IMR-90 (cell line): ENCODE results near the gene MYOCD. TPM values are rescaled to one million over a fixed set of nuclear protein-coding genes. Genes with fewer than 3 reads are reported as not detected.
A peak's percentile ranks its signal among the peaks of the same experiment; 100 is the strongest.

Source experiments
- ATAC-seq: fragments of 200-7000 bp; cut with Tn5 transposase; 2 replicates; pipeline ENCODE4 v1.9.1; 2020; ENCODE audit warnings: low read depth, mild to moderate bottlenecking, moderate library complexity
- BruUV-seq: library from RNA; stranded (reverse); fragments of 400-500 nt; replicated peaks from 2 replicates; lab custom pipeline; 2021; lab: Mats Ljungman, UMichigan
- CTCF ChIA-PET: fragments of 300-600 bp; formaldehyde crosslinking; extraction: SDS; loops from one replicate; lab custom pipeline; 2021; ENCODE audit warnings: antibody characterized with exemption; lab: Yijun Ruan, JAX
- POLR2A ChIA-PET: fragments of 300-600 bp; sonication (Branson Sonifier 250); formaldehyde crosslinking; loops from one replicate; lab custom pipeline; 2022; ENCODE audit warnings: antibody characterized with exemption; ENCODE audit not compliant: unreplicated experiment; lab: Charles Lee
- DNase-seq: peaks from one replicate; pipeline ENCODE4 v3.0.0; 2013
- H2AFZ ChIP-seq: replicated peaks from 2 replicates; pipeline ENCODE3; 2013; ENCODE audit warnings: low read length, mild to moderate bottlenecking; ENCODE audit not compliant: poor library complexity
- H2AK5ac ChIP-seq: 2 replicates; pipeline ENCODE4 v1.6.1; 2013; ENCODE audit warnings: low read depth, low read length, inconsistent platforms
- H2AK9ac ChIP-seq: replicated peaks from 2 replicates; pipeline ENCODE3; 2013; ENCODE audit warnings: mild to moderate bottlenecking, low read depth, low read length, moderate library complexity; ENCODE audit not compliant: poor library complexity
- H2BK120ac ChIP-seq: 2 replicates; pipeline ENCODE4 v1.6.1; 2013; ENCODE audit warnings: low read depth, low read length, inconsistent platforms
- H2BK15ac ChIP-seq: 3 replicates; pipeline ENCODE4 v1.6.1; 2013; ENCODE audit warnings: low read depth, low read length, inconsistent platforms
- H2BK20ac ChIP-seq: 2 replicates; pipeline ENCODE4 v1.6.1; 2013; ENCODE audit warnings: low read depth, mild to moderate bottlenecking, inconsistent platforms, low read length, moderate library complexity
- H2BK5ac ChIP-seq: 2 replicates; pipeline ENCODE4 v1.6.1; 2013; ENCODE audit warnings: mild to moderate bottlenecking, low read depth, low read length, inconsistent platforms; ENCODE audit not compliant: poor library complexity, severe bottlenecking
- H3K14ac ChIP-seq: replicated peaks from 2 replicates; pipeline ENCODE4 v1.6.1; 2013; ENCODE audit warnings: low read depth, low read length, inconsistent platforms
- H3K18ac ChIP-seq: 2 replicates; pipeline ENCODE4 v1.6.1; 2013; ENCODE audit warnings: low read depth, low read length, control low read depth
- H3K23ac ChIP-seq: 2 replicates; pipeline ENCODE4 v1.6.1; 2013; ENCODE audit warnings: low read depth, low read length, inconsistent platforms
- H3K27ac ChIP-seq: 2 replicates; pipeline ENCODE4 v1.5.1; 2013; ENCODE audit warnings: mild to moderate bottlenecking, control low read depth, low read length; ENCODE audit not compliant: insufficient read depth
- H3K27me3 ChIP-seq: 2 replicates; pipeline ENCODE4 v1.6.1; 2013; ENCODE audit warnings: low read length; ENCODE audit not compliant: control insufficient read depth, insufficient read depth
- H3K36me3 ChIP-seq: 2 replicates; pipeline ENCODE4 v1.6.1; 2013; ENCODE audit warnings: low read length, mixed read lengths; ENCODE audit not compliant: control insufficient read depth, insufficient read depth
- H3K4ac ChIP-seq: 2 replicates; pipeline ENCODE4 v1.6.1; 2013; ENCODE audit warnings: low read depth, low read length, inconsistent platforms
- H3K4me1 ChIP-seq: 2 replicates; pipeline ENCODE4 v1.6.1; 2013; ENCODE audit warnings: low read length, mixed read lengths; ENCODE audit not compliant: control insufficient read depth, insufficient read depth
- H3K4me2 ChIP-seq: 2 replicates; pipeline ENCODE4 v1.6.1; 2013; ENCODE audit warnings: low read depth, mild to moderate bottlenecking, control low read depth, low read length, moderate library complexity
- H3K4me3 ChIP-seq: 2 replicates; pipeline ENCODE4 v1.5.1; 2013; ENCODE audit warnings: low read depth, mild to moderate bottlenecking, control low read depth, low read length, moderate library complexity; ENCODE audit not compliant: insufficient read depth
- H3K56ac ChIP-seq: 2 replicates; pipeline ENCODE4 v1.6.1; 2013; ENCODE audit warnings: low read length, inconsistent platforms; ENCODE audit not compliant: insufficient read depth; ENCODE audit errors: extremely low read depth
- H3K79me1 ChIP-seq, 2 experiments: 2 replicates each; pipeline ENCODE4 v1.6.1; 2013; ENCODE audit warnings: low read length in 2 of 2, inconsistent platforms in 1 of 2, low read depth in 1 of 2
- H3K9ac ChIP-seq: 2 replicates; pipeline ENCODE4 v1.6.1; 2013; ENCODE audit warnings: low read depth, low read length, control low read depth
- H3K9me1 ChIP-seq: 2 replicates; pipeline ENCODE4 v1.6.1; 2013; ENCODE audit warnings: low read length, inconsistent platforms; ENCODE audit not compliant: insufficient read depth
- H3K9me3 ChIP-seq: 2 replicates; pipeline ENCODE4 v1.6.1; 2013; ENCODE audit warnings: low read length; ENCODE audit not compliant: control insufficient read depth, insufficient read depth
- H4K20me1 ChIP-seq: 2 replicates; pipeline ENCODE4 v1.6.1; 2013; ENCODE audit warnings: low read length, inconsistent platforms; ENCODE audit not compliant: insufficient read depth
- H4K5ac ChIP-seq: 2 replicates; pipeline ENCODE4 v1.6.1; 2013; ENCODE audit warnings: mild to moderate bottlenecking, low read depth, low read length, control low read depth
- H4K8ac ChIP-seq, 2 experiments: 2 replicates each; pipeline ENCODE4 v1.6.1; 2013; ENCODE audit warnings: low read depth in 2 of 2, low read length in 2 of 2, control low read depth in 1 of 2, inconsistent platforms in 1 of 2
- H4K91ac ChIP-seq: 2 replicates; pipeline ENCODE4 v1.6.1; 2013; ENCODE audit warnings: low read depth, low read length, inconsistent platforms; ENCODE audit not compliant: insufficient read depth
- CEBPB ChIP-seq: IDR thresholded peaks from 2 replicates; pipeline ENCODE4 v1.6.1; 2012; ENCODE audit warnings: low read depth, low read length, improper control_type of control experiment
- CHD1 ChIP-seq: IDR thresholded peaks from 2 replicates; pipeline ENCODE4 v1.6.1; 2012; ENCODE audit warnings: low read depth, low read length, improper control_type of control experiment
- CTCF ChIP-seq: conservative IDR thresholded peaks from 2 replicates; pipeline ENCODE4 v1.5.1; 2012; ENCODE audit warnings: mild to moderate bottlenecking, low read depth, low read length, improper control_type of control experiment
- FOS ChIP-seq: fragments of 150-350 bp; IDR thresholded peaks from 2 replicates; pipeline ENCODE4 v1.6.1; 2016; ENCODE audit warnings: low read depth, low read length
- POLR2A ChIP-seq: IDR thresholded peaks from 2 replicates; pipeline ENCODE4 v1.6.1; 2012; ENCODE audit warnings: mild to moderate bottlenecking, low read depth, low read length
- RFX5 ChIP-seq: IDR thresholded peaks from 2 replicates; pipeline ENCODE4 v1.8.0; 2012; ENCODE audit warnings: low read depth, mild to moderate bottlenecking, low read length, moderate library complexity
- USF2 ChIP-seq: fragments of 150-350 bp; IDR thresholded peaks from 2 replicates; pipeline ENCODE4 v1.6.1; 2017; ENCODE audit warnings: mild to moderate bottlenecking, antibody characterized with exemption, low read length, low read depth
- WGBS, 2 experiments: methylation state at CpG; one replicate each; pipeline versions ENCODE4 v1.1.5 to v1.1.7; 2013; ENCODE audit warnings: missing lambda C conversion rate in 2 of 2; ENCODE audit not compliant: insufficient read length in 1 of 2; ENCODE audit errors: extremely low coverage in 2 of 2; 5-methylcytosine and 5-hydroxymethylcytosine counted together
- dilution Hi-C: fragments of 300-500 bp; cut with HindIII; formaldehyde crosslinking; loops from one replicate; pipeline ENCODE4 v1.14.3; 2018; ENCODE audit warnings: low sequenced_read_pairs; ENCODE audit not compliant: unreplicated experiment
- in situ Hi-C: fragments of 300-500 bp; cut with MboI; formaldehyde crosslinking; loops from 3 replicates; pipeline ENCODE4 v1.14.3; 2019; ENCODE audit warnings: low sequenced_read_pairs, inconsistent platforms, mixed read lengths
- intact Hi-C: fragments of 100-400 bp; cut with micrococcal nuclease; formaldehyde crosslinking; loops from 2 replicates; pipeline ENCODE4 v1.10.0; 2022
- polyA plus RNA-seq, 3 experiments: library from polyadenylated mRNA; depleted of rRNA; stranded (reverse); fragments of >200 nt; gene quantifications; 2 replicates each; pipeline ENCODE4 v1.2.3, GENCODE V29; 2012; ENCODE audit warnings: low replicate concordance in 1 of 3
- total RNA-seq: library from RNA; depleted of rRNA; stranded (reverse); fragments of >200 nt; gene quantifications from 2 replicates; pipeline ENCODE4 v1.2.3, GENCODE V29; 2012

The MYOCD gene
- total and polyA plus RNA-seq, 2 of the 4 experiments (the other 2 are of a cell fraction): 10.6 to 20.1 TPM

GRCh38 chr17:12631076-12631475 is 34.6 kb upstream of the MYOCD start:
- Histone ChIP-seq H2AFZ (no peak overlapping the region), H3K56ac (no peak overlapping the region), H4K20me1 (no peaks in the 10 kb centered on the region), H3K14ac (0 out of 2 replicates have a peak overlapping the region, but pooled peaks have one; percentile 34), H3K27ac (no peak overlapping the region), H3K27me3 (no peaks in the 10 kb centered on the region), H2BK20ac (peak overlapping the region; percentile 95), H3K4me2 (no peak overlapping the region), H3K36me3 (no peaks in the 10 kb centered on the region), H3K9me1 (no peaks in the 10 kb centered on the region), H3K9me3 (no peaks in the 10 kb centered on the region), H4K91ac (peak overlapping the region; percentile 44; the same call in 1 of the 2 replicates), H3K4me1 (peaks cover 8% of the 10 kb centered on the region), H3K4me3 (no peak overlapping the region), H2BK5ac (peak overlapping the region; percentile 35), H3K79me1 (peaks cover 0 to 4% of the 10 kb centered on the region in 2 experiments; a peak in 1 of 4 replicates), H2BK15ac (peak overlapping the region; percentile 95; the same call in 2 of the 3 replicates), H2AK9ac (no peak overlapping the region), H4K8ac (peak overlapping the region; percentile 45 to 66; a peak in 3 of 4 replicates), H2BK120ac (peak overlapping the region; percentile 79), H3K4ac (peak overlapping the region; percentile 51), H2AK5ac (no peak overlapping the region), H3K23ac (no peak overlapping the region), H3K18ac (peak overlapping the region; percentile 92; the same call in 1 of the 2 replicates), H3K9ac (no peak overlapping the region), H4K5ac (peak overlapping the region; percentile 39; the same call in 1 of the 2 replicates)
- ATAC-seq: no peak
- BruUV-seq: no TSS peak
- dilution Hi-C loops (no loop called here), in situ Hi-C loops (no loop called here), intact Hi-C loops (no loop called here)
- ChIA-PET POLR2A (no interaction called here), CTCF (no interaction called here)
- no peak for TF ChIP-seq USF2
- TF ChIP-seq FOS: no peak
- TF ChIP-seq CHD1: no peak
- TF ChIP-seq CEBPB: no peak
- no peak for TF ChIP-seq POLR2A
- TF ChIP-seq RFX5: no peak
- TF ChIP-seq CTCF: no peak
- 80% methylated on average over 1 of the region's 6 CpGs; no CpG with 5 or more reads in 1 of the 2 experiments for WGBS, 2 experiments
- peak; percentile 43 for DNase-seq
